ENCODE data around the gene CCDC82.

- TF ChIP-seq ZNF274 (IDR thresholded peaks at IDR 0.05; ENCODE audit: low read depth, low read length): no peak
- no peak for TF ChIP-seq SUZ12 (IDR thresholded peaks at IDR 0.05; ENCODE audit: extremely low read depth, insufficient read depth, insufficient read length)
- no peak for TF ChIP-seq YY1 (IDR thresholded peaks at IDR 0.05; ENCODE audit: insufficient read depth, insufficient read length)
Measured at GRCh38 chr11:96317571-96317970, 72.1 kb downstream of the CCDC82 start.

All from NT2/D1 (cell line).